Erythroblast (primary cell): ENCODE measurements around the gene NKD2.

Experiments
- GATA1 ChIP-seq: IDR thresholded peaks from 2 replicates; pipeline ENCODE4 v1.6.1; 2011; ENCODE audit warnings: low read depth, mild to moderate bottlenecking, control low read depth, low read length, moderate library complexity
- POLR2A ChIP-seq: IDR thresholded peaks from 2 replicates; pipeline ENCODE4 v1.6.1; 2011; ENCODE audit warnings: mild to moderate bottlenecking, low read length

DNA sequence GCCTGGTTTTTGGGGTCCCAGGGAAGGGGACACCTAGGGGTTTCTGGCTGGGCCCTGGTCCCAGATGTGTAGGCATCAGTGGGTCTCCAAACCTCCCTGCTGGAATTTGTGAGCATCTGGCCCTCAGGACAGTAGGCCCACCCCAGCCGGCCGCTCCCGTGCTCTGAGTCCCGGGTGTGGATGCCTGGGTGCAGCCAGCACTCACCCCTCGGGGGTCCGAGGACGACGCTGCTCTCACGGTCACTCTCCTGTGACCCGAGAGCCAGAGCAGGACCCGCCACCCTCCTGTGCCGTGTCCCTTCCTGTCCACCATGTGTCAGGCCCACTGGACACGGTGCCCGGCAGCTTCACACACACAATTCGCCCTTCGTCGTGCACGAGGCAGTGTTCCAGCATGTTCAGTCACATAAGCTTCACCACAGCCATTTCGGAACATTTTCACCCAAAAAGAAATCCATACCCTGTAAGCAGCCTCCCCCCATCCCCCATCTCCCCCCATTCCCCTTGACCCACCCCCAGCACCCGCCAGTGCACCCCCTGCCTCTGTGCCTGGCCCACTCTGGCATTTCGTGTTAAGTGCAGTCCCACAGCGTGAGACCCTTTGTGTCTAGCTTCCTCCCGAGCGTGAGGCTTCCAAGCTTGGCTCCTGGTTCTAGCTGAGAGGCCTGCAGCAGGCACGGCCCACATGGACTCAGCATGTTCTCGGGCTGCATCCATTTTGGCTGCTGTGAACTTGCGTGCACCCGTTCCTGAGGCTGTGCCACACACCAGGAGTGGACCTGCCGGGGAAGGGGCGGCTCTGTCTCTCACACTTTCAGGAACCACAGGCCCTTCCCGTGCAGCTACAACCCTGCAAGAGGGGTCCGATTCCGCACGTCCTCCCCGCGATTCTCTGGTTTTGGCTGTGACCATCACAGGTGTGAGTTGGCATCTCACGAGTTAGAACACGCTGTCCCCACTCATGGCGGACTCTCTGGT lies 40.5 kb downstream of the NKD2 start:
- TF ChIP-seq POLR2A (no peak), GATA1 (no peak)
